Measurements from ENCODE around the gene SNRPA1. TPM values are rescaled to one million over a fixed set of nuclear protein-coding genes. Genes with fewer than 3 reads are reported as not detected.

The SNRPA1 gene
- total RNA-seq, 1 donor from 2014 or later: 79.5 TPM

DNA sequence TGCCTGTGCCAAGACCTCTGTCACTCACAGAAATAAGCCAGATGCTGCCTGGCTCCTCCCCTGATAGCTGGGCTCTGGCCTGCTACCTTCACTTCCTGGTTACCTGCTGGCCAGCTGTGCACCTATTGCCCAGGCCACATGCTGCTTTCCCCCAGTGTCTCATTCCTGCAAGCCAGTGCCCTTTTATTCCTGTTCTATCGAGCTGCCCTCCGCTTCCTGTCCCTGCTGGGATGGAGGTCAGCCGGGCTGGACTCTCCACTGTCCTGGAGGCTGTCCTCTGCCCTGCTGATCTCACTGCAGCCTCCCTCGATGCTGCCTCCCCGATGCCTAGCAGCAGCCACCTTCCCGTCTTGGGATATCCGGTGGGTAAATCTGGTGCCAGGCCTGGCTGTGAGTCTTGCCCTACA is 37.0 kb upstream of the SNRPA1 start:
- H3K9me3 ChIP-seq (ENCODE audit: insufficient read depth, low read depth, low read length): peaks cover 3% of the 10 kb centered on the region
- no peak overlapping the region for H3K4me3 ChIP-seq (ENCODE audit: insufficient read depth, low read depth, low read length)
- no peak overlapping the region for H3K4me3 Mint-ChIP-seq (ENCODE audit: unreplicated experiment)
- H3K4me1 ChIP-seq (ENCODE audit: insufficient read depth, low read length): no peaks in the 10 kb centered on the region
- H3K27me3 ChIP-seq (ENCODE audit: insufficient read depth, low read length): no peaks in the 10 kb centered on the region
- H3K27ac ChIP-seq (ENCODE audit: low read depth, low read length): no peak overlapping the region
- H3K4me1 Mint-ChIP-seq (ENCODE audit: low read depth, unreplicated experiment): no peaks in the 10 kb centered on the region
- DNase-seq (ENCODE audit: low read depth) (no peak), FAIRE-seq (no peak)
- H2AFZ ChIP-seq (ENCODE audit: low read depth, low read length): no peak overlapping the region
- no peak overlapping the region for H3K9ac ChIP-seq (ENCODE audit: low read length)
- no peaks in the 10 kb centered on the region for H4K20me1 ChIP-seq (ENCODE audit: insufficient read depth, low read length)
- H3K9me3 Mint-ChIP-seq (ENCODE audit: unreplicated experiment): peaks cover 7% of the 10 kb centered on the region
- H3K27ac Mint-ChIP-seq (ENCODE audit: unreplicated experiment): no peak overlapping the region
- no peak overlapping the region for H3K4me2 ChIP-seq (ENCODE audit: low read length)
- TF ChIP-seq EZH2 (IDR thresholded peaks at IDR 0.05; ENCODE audit: insufficient read depth, low read length): no peak
- TF ChIP-seq, protein P1, sequence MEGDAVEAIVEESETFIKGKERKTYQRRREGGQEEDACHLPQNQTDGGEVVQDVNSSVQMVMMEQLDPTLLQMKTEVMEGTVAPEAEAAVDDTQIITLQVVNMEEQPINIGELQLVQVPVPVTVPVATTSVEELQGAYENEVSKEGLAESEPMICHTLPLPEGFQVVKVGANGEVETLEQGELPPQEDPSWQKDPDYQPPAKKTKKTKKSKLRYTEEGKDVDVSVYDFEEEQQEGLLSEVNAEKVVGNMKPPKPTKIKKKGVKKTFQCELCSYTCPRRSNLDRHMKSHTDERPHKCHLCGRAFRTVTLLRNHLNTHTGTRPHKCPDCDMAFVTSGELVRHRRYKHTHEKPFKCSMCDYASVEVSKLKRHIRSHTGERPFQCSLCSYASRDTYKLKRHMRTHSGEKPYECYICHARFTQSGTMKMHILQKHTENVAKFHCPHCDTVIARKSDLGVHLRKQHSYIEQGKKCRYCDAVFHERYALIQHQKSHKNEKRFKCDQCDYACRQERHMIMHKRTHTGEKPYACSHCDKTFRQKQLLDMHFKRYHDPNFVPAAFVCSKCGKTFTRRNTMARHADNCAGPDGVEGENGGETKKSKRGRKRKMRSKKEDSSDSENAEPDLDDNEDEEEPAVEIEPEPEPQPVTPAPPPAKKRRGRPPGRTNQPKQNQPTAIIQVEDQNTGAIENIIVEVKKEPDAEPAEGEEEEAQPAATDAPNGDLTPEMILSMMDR (IDR thresholded peaks at IDR 0.05; ENCODE audit: insufficient read depth, low read depth, low read length): no peak
- peaks cover 44% of the 10 kb centered on the region for H3K27me3 Mint-ChIP-seq (ENCODE audit: low read depth, unreplicated experiment)
- no peaks in the 10 kb centered on the region for H3K36me3 ChIP-seq (ENCODE audit: insufficient read depth, low read length)
- H3K79me2 ChIP-seq (ENCODE audit: insufficient read depth, low read length): no peaks in the 10 kb centered on the region
- H3K36me3 Mint-ChIP-seq (ENCODE audit: low read depth, unreplicated experiment): peaks cover 2% of the 10 kb centered on the region

DNA sequence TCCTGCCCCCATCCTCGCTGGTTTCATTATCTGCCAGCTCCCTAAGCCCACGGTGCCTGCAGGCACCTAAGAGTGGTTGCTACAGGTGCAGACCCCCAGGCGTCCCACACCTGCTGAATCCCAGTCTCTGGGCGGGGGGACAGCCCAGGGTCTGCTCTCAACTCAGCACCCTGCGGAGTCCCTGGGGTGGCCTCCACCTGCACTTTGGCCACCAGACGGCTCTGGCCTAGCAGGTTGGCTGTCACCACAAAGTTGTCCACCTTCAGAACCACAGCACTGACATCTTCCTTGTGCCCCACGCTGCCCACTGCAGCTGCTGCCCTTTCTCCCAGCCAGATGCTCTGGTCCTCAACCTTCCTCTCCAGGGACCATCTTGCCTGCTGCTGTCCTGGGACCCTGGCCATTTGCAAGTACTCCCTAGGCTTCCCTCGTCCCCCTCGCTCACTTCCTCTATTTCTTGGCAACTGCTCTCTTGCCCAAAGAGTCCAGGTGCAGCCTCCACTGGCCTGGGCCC is 34.9 kb upstream of the SNRPA1 start:
- DNase-seq (ENCODE audit: low read depth): no peak
- no peak for FAIRE-seq
- H3K9ac ChIP-seq (ENCODE audit: low read length): no peak overlapping the region
- H3K79me2 ChIP-seq (ENCODE audit: insufficient read depth, low read length): no peaks in the 10 kb centered on the region
- H3K36me3 ChIP-seq (ENCODE audit: insufficient read depth, low read length): no peaks in the 10 kb centered on the region
- no peak overlapping the region for H2AFZ ChIP-seq (ENCODE audit: low read depth, low read length)
- Mint-ChIP-seq H3K27me3 (ENCODE audit: low read depth, unreplicated experiment) (peaks cover 60% of the 10 kb centered on the region), H3K4me3 (ENCODE audit: unreplicated experiment) (no peak overlapping the region), H3K27ac (ENCODE audit: unreplicated experiment) (no peak overlapping the region), H3K36me3 (ENCODE audit: low read depth, unreplicated experiment) (peaks cover 2% of the 10 kb centered on the region), H3K9me3 (ENCODE audit: unreplicated experiment) (peaks cover 7% of the 10 kb centered on the region), H3K4me1 (ENCODE audit: low read depth, unreplicated experiment) (no peaks in the 10 kb centered on the region)
- H3K9me3 ChIP-seq (ENCODE audit: insufficient read depth, low read depth, low read length): peaks cover 3% of the 10 kb centered on the region
- no peak overlapping the region for H3K4me3 ChIP-seq (ENCODE audit: insufficient read depth, low read depth, low read length)
- no peak overlapping the region for H3K4me2 ChIP-seq (ENCODE audit: low read length)
- no peaks in the 10 kb centered on the region for H3K4me1 ChIP-seq (ENCODE audit: insufficient read depth, low read length)
- no peak for TF ChIP-seq EZH2 (IDR thresholded peaks at IDR 0.05; ENCODE audit: insufficient read depth, low read length)
- TF ChIP-seq, protein P1 (IDR thresholded peaks at IDR 0.05; ENCODE audit: insufficient read depth, low read depth, low read length): no peak
- H3K27ac ChIP-seq (ENCODE audit: low read depth, low read length): no peak overlapping the region
- H4K20me1 ChIP-seq (ENCODE audit: insufficient read depth, low read length): no peaks in the 10 kb centered on the region
- H3K27me3 ChIP-seq (ENCODE audit: insufficient read depth, low read length): no peaks in the 10 kb centered on the region

DNA sequence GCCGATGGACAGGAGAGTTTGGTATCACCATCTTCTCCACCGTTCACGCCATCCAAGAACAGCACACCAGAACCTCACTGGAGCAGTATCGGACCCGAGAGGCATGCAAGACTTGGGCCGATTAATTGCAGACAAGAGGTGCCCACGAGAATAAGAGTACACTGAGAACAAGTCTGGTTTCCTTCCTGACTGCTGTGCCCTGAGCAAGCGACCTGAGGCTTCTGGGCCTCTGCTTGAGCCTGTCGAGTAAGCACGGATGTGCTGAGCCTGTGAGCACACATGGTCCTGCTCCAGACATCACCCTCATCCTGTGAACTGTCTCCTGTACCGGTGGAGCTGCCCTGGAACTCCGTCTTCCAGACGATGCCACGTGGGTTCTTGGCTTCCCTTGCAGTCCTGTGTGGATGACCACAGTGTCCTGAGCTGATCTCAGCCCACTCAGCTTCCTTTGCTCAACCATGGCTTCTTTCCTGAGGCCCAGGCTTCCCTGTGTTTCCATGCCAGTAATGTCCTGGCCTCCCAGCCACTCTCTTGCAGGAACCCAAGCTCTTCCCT is 34.3 kb upstream of the SNRPA1 start:
- H3K27me3 ChIP-seq (ENCODE audit: insufficient read depth, low read length): no peaks in the 10 kb centered on the region
- H3K4me3 Mint-ChIP-seq (ENCODE audit: unreplicated experiment): no peak overlapping the region
- peaks cover 2% of the 10 kb centered on the region for H3K36me3 Mint-ChIP-seq (ENCODE audit: low read depth, unreplicated experiment)
- H3K9me3 ChIP-seq (ENCODE audit: insufficient read depth, low read depth, low read length): peaks cover 1% of the 10 kb centered on the region
- H4K20me1 ChIP-seq (ENCODE audit: insufficient read depth, low read length): no peaks in the 10 kb centered on the region
- no peak overlapping the region for H2AFZ ChIP-seq (ENCODE audit: low read depth, low read length)
- peaks cover 3% of the 10 kb centered on the region for H3K9me3 Mint-ChIP-seq (ENCODE audit: unreplicated experiment)
- no peaks in the 10 kb centered on the region for H3K4me1 Mint-ChIP-seq (ENCODE audit: low read depth, unreplicated experiment)
- no peak overlapping the region for H3K4me3 ChIP-seq (ENCODE audit: insufficient read depth, low read depth, low read length)
- H3K79me2 ChIP-seq (ENCODE audit: insufficient read depth, low read length): no peaks in the 10 kb centered on the region
- TF ChIP-seq, protein P1 (IDR thresholded peaks at IDR 0.05; ENCODE audit: insufficient read depth, low read depth, low read length): no peak
- no peak for TF ChIP-seq EZH2 (IDR thresholded peaks at IDR 0.05; ENCODE audit: insufficient read depth, low read length)
- no peak overlapping the region for H3K9ac ChIP-seq (ENCODE audit: low read length)
- no peak overlapping the region for H3K4me2 ChIP-seq (ENCODE audit: low read length)
- no peak overlapping the region for H3K27ac Mint-ChIP-seq (ENCODE audit: unreplicated experiment)
- no peaks in the 10 kb centered on the region for H3K4me1 ChIP-seq (ENCODE audit: insufficient read depth, low read length)
- no peak overlapping the region for H3K27ac ChIP-seq (ENCODE audit: low read depth, low read length)
- no peaks in the 10 kb centered on the region for H3K36me3 ChIP-seq (ENCODE audit: insufficient read depth, low read length)
- H3K27me3 Mint-ChIP-seq (ENCODE audit: low read depth, unreplicated experiment): peaks cover 62% of the 10 kb centered on the region
- FAIRE-seq (no peak), DNase-seq (ENCODE audit: low read depth) (no peak)

Measured in astrocyte (in vitro differentiated cells and primary cell).